Cortex of kidney (tissue), 1 donor: ENCODE data around the gene DNAH7.
"Not testable (repeated sequence)": the region's sequence is repeated elsewhere in the genome, so short reads cannot be mapped to it uniquely, and the experiment has no call there.

Source experiments
- DNase-seq: peaks from one replicate; lab custom pipeline; 2025; lab: John Stamatoyannopoulos, UW

DNAH7 gene

DNA sequence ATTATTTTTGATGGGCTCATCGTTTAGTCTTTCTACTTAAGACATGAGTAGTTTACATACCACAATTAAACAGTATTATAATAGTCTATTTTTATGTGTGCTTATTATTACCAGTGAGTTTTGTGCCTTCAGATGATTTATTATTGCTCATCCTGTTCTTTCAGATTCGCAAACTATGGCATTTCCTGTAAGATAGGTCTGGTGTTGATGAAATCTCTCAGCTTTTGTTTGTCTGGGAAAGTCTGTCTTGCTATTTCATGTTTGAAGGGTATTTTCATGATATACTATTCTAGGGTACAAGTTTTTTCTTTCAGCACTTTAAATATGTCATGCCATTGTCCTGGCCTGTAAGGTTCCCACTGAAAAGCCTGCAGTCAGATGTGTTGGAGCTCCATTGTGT is 101.3 kb downstream of the DNAH7 start:
- DNase-seq: no peak

DNA sequence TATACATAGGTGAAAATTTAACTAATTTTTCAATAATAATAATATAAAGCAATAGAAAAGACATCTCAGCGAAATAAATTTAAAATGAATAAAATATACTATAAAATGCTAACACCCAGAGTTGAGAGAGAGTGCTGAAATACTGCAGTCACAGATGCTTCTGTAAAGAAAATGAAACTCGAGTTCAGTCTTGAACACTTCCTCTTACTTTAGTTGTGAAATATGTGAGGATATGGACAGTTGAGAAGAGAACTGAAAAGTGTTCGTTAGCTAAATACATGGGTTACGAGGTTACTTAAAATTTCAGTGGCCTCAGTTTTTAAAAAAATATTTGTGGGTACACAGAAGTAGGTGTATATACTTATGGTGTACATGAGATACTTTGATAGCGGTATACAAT is 106.8 kb downstream of the DNAH7 start:
- DNase-seq: no peak

DNA sequence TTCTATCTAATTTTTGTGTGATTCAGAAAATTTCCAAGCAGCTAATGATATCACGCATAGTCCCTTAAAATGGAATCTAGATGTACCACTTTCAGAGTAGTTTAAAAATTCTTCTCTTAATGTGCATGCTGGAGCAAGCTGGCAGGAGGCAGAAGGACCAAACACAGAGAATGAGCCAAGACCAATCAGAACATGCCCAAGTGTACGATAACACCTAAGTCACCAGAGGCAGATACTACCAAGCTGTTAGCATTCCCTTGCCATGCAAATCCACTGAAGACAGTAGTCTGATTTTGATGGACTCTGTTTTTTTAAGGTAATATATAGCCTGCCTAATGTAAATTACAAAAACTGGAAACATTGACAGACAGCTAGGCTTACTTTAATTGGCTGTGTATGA is 109.3 kb downstream of the DNAH7 start:
- DNase-seq: no peak

DNA sequence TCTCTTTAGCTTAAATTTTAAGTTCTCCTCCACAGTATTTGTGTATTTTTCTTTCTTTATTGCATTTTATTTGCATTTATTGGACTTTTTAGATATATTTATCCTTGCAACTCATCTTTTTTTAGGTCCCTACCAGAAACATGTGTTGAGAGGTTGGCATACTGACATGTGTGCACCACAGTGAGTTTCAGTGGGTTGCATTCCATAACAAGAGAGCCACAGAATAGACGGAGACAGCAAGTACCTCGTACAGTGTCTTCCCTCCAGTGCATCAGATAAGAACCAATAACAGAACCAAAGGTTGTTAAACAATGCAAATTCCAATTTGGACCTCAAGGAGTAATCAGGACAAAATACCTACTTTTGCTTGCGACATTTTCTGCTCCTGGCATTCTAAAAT is 111.9 kb downstream of the DNAH7 start:
- DNase-seq: no peak

DNA sequence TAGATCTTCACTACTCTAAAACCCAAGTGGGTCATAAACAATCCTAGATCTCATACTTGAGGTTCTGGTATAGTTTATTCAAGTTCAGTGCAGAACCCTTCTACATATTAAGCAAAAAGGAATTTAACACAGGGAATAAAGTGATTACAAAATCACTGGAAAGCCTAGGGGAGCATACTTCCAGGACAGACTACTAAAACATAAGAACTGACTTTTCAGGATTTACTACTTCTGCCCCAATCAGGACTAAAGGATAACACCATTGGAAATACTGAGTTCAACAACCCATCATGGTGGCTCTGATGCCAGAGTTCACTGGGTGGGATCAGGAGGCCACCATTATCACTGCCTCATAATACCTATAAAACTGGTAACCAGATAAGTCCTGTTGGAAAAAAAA is 123.6 kb downstream of the DNAH7 start:
- DNase-seq: no peak

DNA sequence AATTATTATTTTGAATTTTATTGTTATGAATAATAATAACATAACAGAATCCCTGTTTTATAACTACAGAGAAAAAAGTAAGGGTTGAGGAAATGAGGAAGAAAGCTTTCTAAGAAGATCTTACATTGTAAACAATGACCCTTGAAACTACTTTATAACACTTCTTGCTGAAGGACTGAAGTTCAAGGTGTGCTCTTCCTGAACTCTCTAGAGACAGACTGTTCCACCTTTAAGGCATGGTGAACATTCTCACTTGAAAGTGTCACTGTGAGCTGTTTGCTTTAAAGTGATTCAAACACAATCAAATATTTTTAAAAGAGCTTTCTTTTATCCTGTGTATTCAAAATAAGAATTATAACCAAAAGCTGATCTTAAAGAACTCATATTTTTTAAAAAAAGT is 131.5 kb downstream of the DNAH7 start:
- no peak for DNase-seq

DNA sequence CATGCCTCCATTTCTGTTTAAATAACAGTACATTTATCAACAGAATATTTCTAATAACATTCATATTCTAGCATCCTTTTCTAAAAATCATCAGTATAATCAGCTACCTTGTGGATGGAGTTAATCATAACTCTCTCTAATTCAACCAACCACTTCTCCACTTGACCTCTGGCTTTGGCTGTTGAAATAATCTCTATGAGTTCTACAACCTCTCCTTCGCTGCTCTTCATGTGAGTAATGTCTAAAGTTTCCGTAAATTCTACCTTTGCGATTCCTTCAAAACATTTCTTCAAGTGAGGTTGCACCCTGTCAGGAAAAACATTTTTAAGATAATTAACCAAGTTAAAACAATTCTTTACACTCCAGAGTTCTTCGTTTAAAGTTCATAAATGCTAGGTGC is 134.2 kb downstream of the DNAH7 start:
- no peak for DNase-seq

DNA sequence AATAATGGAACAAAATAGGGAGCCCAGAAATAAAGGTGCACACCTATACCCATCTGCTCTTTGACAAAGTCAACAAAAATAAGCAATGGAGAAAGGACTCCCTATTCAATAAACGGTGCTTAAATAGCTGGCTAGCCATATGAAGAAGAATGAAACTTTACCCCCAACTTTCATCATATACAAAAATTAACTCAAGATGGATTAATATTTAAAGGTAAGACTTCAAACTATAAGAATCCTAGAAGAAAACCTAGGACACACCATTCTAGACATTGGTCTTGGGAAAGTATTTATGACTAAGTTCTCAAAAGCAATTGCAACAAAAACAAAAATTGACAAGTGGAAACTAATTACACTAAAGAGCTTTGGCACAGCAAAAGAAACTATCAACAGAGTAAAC is 139.1 kb downstream of the DNAH7 start:
- DNase-seq: no peak

DNA sequence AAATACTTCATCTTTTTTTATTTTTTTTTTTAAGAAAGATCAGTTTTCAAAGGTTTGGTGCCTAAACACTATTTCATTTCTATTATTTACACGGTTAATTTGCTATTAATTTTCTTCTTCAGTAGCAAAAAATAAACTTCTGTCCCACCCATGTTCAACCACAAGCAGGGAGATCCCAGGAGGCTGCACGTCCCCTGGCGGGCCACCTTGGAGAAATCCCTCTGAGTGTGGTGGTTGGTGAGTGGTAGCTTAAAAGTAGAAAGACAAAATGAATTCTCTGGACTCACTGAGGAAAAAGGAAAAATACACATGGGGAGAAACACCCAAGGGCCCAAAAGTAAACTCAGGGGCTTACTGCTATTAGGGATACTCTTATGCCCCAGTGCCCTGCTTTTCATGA is 143.5 kb downstream of the DNAH7 start:
- no peak for DNase-seq

DNA sequence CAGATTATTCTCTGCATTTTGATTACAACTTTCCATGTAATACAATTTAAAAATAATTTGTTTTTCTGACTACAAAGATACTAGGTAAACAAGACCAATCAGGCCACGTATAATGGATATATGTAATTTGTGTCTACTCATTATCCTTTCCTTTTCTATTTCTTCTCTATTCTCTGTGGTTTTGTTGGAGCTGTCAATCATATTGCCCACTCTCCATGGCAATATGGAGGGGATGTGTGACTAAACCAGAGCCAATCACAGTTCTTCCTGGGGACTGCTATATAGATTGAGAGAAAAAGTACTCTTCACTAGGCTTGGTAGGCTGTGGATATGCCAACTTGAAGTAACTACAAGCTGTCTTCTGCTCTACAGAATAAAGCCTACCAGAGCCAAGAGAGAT is 144.7 kb downstream of the DNAH7 start:
- DNase-seq: no peak

DNA sequence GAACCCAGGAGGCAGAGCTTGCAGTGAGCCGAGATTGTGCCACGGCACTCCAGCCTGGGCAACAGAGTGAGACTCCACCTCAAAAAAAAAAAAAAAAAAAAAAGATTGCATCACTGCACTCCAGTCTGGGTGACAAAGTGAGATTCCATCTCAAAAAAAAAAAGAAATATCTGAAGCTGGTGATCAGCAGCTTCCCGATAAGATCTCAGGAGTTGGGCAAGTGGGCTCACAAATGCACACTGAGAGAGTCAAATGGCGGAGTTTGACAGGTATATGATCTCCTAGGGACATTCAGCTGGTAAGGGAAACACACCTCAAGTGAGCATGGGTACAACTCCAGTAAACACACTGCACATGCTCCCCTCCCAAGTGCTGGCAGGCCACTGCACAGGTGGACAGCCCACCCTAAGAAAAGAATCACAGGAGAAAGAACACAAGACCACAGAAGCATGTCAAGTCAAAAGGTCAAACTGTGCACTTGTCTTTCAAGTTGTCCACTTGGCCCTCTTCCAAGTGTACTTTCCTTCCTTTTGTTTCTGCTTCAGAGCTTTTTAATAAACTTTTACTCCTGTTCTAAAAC is 151.5 kb downstream of the DNAH7 start:
- not testable (repeated sequence) for DNase-seq

DNA sequence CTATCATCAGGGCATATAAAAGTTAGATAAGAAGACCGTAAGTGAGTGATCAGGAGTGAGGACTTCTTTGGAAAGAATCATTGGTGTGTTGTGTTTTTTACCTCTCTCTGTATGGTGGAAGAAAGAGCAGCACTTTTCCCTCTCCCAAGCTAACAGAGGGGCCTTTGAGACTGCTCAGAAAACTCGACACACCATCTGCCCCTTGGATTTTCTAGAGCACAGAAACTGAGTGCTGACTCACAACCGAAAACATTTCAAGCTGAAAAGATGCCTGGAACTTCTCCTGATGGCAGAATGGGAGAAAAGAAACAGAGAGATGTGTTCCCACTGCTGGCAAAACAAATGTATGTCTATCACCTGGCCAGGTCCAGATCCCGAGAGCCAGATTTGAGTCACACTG is 156.6 kb downstream of the DNAH7 start:
- no peak for DNase-seq

DNA sequence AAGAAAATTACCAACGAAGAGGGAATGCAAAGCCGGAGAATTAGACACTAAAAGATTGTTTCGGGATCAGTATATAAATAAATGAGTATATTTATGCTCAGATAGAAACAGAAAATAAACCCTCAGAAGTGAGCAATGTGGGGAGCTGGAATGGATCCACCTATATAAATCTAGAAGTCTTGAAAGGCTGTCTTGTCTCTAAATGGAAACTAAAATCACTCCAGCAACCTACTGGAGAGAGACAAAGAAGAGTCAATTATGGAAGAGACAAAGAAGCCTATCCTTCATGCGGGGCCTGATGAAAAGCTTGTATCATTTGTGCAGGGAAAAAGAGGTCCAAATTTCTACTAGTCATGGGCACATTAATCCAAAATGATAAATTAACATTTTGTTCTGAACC is 158.1 kb downstream of the DNAH7 start:
- no peak for DNase-seq

DNA sequence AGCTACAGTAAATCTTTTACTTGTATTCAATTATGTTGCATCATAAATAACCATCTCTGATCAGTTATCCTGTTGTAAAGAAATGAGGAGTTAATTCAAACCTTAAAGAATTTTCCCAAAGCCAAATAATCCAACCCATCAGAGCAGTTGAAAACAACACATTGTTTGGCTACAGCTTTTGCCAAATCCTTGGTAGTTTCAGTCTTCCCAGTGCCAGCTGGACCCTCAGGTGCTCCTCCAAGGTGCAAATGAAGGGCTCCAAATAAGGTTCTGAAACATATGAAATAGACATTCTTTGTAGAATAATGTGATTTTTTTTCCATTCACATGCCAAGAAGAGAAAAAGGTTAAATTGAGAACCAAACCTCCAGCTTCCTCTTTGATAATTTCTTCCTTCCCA is 158.7 kb downstream of the DNAH7 start:
- DNase-seq: no peak

DNA sequence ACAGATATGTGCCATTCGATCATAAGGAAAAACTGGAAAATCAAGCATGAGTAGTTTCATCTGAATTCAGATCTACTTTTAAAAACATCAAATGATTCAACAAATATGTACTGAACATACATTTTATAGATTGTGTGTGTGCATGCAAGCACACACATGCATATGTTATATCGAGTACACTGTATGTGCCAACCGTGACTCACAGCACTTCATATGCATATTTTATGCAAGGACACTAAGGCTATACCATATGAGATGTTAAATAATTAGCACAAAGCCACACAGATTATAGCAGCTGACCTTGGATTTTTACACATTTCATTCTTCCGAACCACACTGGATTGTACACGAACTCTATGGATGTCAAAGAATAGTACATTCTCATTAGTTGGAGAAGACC is 161.2 kb downstream of the DNAH7 start:
- no peak for DNase-seq

DNA sequence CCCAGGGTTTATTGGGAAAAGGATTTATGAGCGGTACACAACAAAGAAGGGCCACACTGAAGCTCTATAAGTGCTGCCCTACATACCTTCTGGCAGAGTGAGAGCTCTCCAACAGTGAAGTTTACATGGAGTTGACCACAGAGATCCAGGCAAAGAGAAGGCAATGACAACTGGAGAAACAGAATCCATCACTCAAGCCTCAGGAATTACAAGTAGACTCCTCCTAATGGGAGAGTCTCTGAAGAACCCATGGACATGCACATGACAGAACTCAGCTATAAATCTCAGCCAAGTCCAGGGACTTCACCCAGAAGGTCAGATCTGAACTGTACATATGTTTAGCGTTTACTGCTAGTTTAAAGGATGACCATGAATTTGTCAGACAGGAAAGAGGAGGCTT is 164.7 kb downstream of the DNAH7 start:
- no peak for DNase-seq

DNA sequence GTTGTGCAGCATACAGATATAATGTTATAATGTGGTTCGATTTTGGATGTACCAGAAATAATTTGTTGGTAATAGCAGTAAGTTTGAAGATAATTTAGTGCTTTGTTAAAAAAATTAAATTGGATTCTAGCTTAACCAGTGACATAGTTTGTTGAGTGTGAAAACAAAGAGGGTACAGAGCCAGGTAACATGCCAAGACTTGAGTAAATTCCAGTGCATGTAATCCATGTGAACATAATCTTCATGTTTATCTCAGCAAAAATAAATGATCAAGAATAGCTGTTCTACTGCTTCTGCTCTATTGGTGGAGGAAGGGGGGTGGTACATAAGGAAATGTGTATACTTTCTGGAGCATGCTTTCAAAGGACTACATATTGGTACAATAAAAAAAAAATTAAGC is 165.8 kb downstream of the DNAH7 start:
- no peak for DNase-seq

DNA sequence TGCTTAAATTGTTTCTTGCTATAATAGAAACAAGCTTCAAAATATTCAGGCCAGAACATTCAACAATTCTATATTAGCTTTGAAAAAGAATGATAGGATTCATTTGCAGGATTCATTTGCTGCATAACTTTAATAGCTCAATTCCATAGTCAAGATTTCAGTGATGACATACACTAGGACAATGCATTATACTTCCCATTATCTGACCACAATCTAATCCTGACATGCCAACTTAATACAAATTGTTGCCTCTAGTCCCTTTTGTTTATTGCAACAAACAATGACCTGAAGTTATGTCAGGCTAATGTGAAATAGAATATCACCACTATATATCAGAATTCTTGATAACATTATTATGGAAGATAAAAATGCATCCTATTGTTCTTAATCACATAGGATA is 169.4 kb downstream of the DNAH7 start:
- no peak for DNase-seq

DNA sequence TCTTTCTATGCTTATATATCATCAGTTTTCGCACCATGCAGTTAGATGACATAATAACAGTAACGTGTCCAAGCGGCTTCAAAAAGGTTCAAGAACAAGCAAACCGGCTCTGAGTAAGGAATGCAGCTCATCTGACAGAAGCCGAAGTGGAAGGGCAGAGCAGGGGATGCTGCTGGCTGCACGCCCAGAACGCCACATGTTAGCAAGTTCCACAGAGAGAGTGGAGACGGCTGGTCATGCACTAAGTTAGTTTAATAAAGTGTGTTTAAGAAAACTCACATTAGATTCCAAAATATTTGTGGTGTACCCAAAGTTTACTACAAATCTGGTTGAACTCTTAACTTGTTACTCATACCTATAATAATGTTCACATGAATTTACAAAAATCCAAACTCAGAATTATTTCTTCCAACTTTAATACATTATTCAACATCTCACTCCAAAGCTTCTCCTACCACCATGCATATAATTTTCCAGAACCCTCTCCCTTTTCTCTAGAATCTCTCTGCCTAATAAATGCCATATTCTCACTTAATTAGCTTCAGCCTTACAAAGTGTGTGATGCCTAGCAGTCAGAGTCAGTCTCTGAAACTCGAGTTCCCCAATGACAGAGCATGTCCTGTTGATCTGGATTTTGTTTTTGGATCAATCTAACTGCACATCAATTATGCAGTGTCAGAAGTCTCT is 170.0 kb downstream of the DNAH7 start:
- no peak for DNase-seq

DNA sequence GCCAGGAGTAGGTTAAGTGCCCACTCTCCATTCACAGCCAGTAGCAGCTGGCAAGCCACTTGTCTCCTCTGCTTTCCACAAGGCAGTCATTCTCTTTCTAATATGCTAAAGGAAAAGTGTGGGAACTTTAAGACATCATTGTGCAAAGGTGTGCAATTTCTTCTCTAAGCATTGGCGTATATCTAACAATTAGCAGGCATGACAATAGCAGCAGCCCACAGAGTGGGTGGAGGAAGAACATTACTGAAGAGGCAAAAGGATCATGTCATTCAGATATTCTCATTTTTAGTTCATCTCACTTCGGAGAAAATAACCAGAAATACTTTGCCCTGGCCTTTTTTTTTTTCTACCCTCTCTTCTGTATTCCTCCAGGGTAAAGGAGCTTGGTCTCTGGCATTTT is 177.6 kb downstream of the DNAH7 start:
- DNase-seq: no peak

DNA sequence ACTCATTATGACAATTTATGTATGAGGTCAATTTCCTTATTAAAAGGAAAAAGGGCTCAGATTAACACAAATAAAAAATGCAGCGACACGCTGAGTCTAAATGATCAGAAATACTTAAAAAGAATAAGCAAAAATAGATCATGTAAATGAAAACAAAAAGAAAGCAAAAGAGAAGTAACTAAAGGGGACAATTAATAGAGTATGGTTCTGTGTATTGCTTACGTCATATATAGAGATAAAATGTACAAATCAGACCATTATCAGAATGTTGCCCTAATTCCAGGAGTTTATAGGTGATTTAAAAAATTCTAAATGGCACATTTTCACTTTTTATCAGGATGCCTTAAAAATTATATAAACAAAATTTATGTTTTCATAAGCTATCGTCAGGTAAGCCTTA is 189.5 kb downstream of the DNAH7 start:
- no peak for DNase-seq

DNA sequence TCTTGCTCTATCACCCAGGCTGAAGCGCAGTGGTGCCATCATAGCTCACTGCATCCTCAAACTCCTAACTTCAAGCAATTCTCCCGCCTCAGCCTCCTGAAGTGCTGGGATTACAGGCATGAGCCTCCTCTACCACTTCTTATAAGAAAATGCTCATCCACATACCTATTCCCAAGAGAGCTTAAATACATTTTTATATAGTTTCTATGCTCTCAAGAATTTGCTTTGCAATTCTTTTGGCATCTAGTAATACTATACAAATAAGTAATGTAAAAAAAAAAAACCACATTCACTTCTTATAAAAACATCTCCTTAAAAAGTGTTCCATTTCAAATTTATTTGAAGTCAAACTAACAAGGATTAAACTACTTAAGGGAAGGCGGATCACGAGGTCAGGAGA is 197.3 kb downstream of the DNAH7 start:
- DNase-seq: no peak

DNA sequence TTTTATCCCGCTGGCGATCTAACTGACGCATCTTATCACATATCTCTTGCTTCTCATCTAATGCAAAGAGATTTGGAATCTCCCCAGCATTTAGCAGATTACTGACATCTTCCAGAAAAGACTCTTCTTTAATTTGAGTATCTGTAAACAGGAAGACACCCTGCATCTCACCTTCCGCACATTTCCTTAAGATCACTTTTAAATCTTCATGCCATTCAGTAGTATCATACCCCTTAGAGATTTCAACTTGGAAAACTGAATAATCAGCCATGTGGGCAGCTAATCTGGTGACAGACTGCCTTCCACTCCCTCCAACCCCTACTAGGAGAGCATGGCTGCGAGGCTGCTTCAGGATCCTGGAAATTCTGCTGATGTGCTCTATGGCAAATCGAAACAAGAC is 204.3 kb downstream of the DNAH7 start:
- no peak for DNase-seq

DNA sequence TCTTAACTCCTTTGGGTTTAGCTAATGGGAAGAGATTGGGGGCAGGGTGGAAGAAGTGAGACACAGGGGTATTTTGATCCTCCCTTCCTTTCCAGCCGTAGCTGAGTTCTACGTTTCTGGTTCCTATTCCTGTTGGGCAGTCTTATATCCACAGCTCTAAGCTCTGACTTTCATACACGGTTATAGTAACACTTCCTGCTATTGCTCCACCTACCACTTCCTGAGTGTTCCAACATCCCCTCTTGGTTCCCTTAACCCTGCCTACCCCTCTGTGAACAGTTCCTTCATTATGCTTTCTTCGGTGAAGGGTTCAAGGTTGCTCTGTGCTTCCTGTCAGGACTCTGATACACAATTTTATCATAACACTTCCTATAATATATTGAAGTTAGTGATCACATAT is 205.1 kb downstream of the DNAH7 start:
- DNase-seq: no peak
